Testis (tissue), 2 donors: ENCODE data around the gene CNKSR2.

Experiments used
- CTCF ChIP-seq, 3 experiments: fragments of 450-650 bp in 2 of 3; fragments of 200-600 bp in 1 of 3; sonication (generic) in 1 of 3; IDR thresholded peaks; one replicate each; pipeline ENCODE4 v1.5.1; 2016 to 2019; ENCODE audit warnings: antibody characterized with exemption in 3 of 3, mild to moderate bottlenecking in 2 of 3, moderate library complexity in 1 of 3
- POLR2A ChIP-seq: fragments of 450-650 bp; IDR thresholded peaks from one replicate; pipeline ENCODE4 v1.6.1; 2017; ENCODE audit warnings: antibody characterized with exemption, mild to moderate bottlenecking, moderate library complexity

- TF ChIP-seq CTCF (IDR thresholded peaks at IDR 0.05) (no peak), POLR2A (no peak)
These were observed 324.1 kb downstream of the CNKSR2 start for GRCh38 chrX:21698272-21698671.
